ENCODE results near the gene DPYSL4.

Gene DPYSL4

GRCh38 chr10:132196178-132197113 lies 9.7 kb downstream of the DPYSL4 start:
- DNase-seq (ENCODE audit: low spot score), result no peak

GRCh38 chr10:132197271-132198067 lies 10.7 kb downstream of the DPYSL4 start:
- no peak for DNase-seq (ENCODE audit: low spot score)

GRCh38 chr10:132198068-132198370 lies 11.3 kb downstream of the DPYSL4 start:
- no peak for DNase-seq (ENCODE audit: low spot score)

GRCh38 chr10:132198381-132199181 lies 11.8 kb downstream of the DPYSL4 start:
- DNase-seq (ENCODE audit: low spot score), result no peak

- no peak for DNase-seq (ENCODE audit: low spot score)
These were observed 12.6 kb downstream of the DPYSL4 start for GRCh38 chr10:132199268-132199853.

GRCh38 chr10:132199854-132200311 lies 13.1 kb downstream of the DPYSL4 start:
- no peak for DNase-seq (ENCODE audit: low spot score)

- DNase-seq (ENCODE audit: low spot score), result no peak
These were observed 13.8 kb downstream of the DPYSL4 start for GRCh38 chr10:132200344-132201110.

DNA sequence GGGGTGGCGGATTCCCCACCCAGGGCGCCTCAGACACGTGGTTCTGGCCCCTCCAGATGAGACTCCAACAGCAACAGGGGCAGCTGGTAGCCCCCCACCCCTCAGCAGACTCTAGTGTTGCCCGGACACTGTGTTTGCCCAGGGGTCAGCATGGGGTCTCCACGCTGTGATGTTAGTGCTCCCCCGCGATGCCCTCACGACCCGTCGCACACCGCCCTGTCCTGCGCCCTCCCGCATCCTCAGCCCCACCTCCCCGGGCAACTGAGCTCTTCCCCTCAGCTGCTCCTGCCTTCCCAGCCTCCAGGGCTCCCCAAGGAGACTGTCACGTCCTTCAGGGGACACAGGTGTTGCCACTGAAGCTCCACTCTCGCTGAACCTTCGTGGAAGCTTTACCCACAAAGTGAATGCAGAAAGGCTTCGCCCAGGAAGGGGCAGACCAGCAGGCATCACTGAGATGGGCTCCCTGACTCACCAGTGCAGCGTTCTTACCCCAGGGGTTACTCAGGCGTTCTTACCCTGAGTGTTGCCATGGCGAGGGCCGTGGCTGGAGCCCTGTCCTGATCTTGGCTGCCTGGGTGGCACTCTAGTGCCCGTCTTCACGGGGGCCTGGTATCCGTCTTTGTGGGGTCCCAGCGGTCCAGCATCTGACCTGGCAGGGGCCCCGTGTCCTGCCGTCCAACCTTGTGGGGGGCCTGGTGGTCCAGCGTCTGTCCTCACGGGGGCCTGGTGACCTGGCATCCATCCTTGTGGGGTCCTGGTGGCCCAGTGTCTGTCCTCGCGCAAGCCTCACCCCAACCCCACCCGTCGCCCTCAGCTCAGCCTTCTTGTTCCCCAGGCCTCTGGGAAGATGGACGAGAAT lies 14.6 kb downstream of the DPYSL4 start:
- no peak for DNase-seq (ENCODE audit: low spot score)

- DNase-seq (ENCODE audit: low spot score), result no peak
These were observed 15.6 kb downstream of the DPYSL4 start for GRCh38 chr10:132202070-132202970.

DNA sequence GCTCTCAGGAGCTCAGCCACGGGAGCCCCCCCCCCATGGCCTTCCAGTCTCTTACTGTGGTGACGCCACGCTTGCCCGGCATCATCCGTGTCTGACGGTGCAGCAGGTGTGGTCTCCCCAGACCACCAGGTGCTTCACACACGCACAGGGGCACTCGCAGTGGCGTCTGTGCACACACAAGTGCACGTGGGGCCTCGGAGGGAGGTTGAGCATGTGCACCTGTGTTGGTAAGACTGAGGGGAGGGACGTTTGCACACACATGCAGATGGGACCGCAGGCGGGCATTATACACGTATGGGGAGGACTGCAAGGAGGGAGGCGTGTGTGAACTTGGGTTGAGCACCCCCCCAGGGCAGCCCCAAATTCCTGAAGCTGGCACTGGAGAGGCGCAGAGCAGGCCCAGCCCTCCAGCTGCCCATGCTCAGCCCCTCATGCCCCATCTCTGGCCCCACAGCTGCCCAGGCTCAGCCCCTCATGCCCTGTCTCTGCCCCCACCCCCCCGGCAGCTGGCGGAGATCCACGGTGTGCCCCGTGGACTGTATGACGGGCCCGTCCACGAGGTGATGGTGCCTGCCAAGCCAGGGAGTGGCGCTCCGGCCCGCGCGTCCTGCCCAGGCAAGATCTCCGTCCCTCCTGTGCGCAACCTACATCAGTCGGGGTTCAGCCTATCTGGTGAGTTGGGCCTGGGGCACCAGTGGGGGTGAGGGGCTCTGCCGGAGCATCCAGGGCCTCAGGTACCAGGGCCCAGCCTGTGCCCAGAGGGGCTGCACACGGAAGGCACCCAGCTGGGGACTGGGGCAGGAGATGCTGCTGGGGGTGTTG lies 16.7 kb downstream of the DPYSL4 start:
- DNase-seq (ENCODE audit: low spot score), result no peak

DNA sequence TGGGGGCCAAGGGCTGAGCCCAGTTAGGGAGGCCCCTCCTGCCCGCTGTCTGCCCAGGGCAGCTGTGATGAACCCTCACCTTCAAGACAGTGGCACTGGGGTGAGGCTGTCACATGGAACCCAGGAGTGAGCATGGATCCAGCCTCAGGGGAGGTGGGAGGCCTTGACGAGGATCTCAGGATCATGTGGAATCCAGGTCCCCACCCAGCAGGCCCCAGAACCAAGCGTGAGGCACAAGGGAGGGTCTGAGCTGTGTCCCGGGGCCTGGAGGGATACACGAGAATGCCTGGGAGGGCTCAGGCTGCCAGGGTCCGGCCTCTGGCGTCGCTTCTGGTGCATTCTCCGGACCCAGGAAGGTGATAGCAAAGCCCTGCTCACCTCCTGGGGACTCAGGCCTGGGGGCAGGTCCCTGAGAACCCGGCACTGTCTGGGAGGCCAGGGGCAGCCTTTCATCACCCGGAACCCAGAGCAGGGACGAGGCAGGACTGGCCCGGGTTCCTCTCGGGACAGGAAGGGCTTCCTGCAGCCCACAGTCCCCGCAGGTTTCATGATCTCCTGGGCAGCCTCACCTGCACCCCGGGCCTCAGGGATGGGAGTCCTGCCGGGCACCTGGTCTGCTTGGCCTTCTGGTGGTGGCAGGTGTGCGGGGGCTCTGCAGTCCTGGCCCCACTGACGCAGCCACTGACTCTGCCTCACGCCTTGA lies 17.5 kb downstream of the DPYSL4 start:
- DNase-seq (ENCODE audit: low spot score), result no peak

DNA sequence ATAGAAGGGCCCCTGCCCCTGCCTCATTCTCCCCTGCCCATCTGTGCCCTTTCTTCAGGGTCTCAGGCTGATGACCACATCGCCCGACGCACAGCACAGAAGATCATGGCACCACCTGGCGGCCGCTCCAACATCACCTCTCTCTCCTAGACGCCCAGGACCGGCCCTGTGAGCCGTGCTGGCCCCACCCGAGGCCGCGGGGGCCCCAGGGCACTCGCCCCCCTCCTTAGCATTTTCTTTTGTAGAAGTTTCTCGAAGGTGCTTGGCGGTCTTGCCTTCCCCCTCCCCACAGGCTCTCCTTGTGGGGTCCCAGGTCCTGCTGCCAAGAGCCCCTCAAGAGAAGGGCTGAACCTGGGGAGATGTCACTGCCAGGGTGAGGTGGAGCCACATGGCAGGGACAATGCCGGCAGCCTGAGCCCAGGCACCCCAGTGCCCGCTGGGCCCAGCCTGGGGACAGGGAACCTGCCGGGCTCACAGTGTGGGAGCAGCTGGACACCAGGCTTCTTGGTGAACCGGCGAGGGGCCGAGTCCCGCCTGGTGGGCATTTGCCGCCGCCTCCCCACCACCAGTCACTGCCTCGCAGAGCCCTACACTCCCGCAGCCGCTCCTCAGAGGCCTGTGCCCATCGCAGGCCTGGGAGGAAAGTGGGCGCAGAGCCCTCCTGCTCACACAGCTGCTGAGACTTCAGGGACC lies 18.2 kb downstream of the DPYSL4 start:
- DNase-seq (ENCODE audit: low spot score), result no peak

GRCh38 chr10:132205650-132206376 lies 19.1 kb downstream of the DPYSL4 start:
- DNase-seq (ENCODE audit: low spot score), result no peak

GRCh38 chr10:132206377-132206745 lies 19.6 kb downstream of the DPYSL4 start:
- DNase-seq (ENCODE audit: low spot score), result no peak

GRCh38 chr10:132206806-132207535 lies 20.2 kb downstream of the DPYSL4 start:
- no peak for DNase-seq (ENCODE audit: low spot score)
